H1 (cell line): Measurements from ENCODE around the gene PHLDA2. TPM values are rescaled to one million over a fixed set of nuclear protein-coding genes. Genes with fewer than 3 reads are reported as not detected.

Source experiments
- CHD7 ChIP-seq: fragments of 300-600 bp; sonication (generic); IDR thresholded peaks from 2 replicates; pipeline ENCODE4 v1.7.1; 2012; ENCODE audit warnings: low read length, moderate library complexity, mild to moderate bottlenecking, inconsistent platforms; ENCODE audit not compliant: insufficient replicate concordance
- RAD21 ChIP-seq, 2 experiments: IDR thresholded peaks in 1 of 2; conservative IDR thresholded peaks in 1 of 2; 2 replicates each; pipeline ENCODE4 v1.6.1; 2011; ENCODE audit warnings: low read depth in 2 of 2, low read length in 2 of 2, improper control_type of control experiment in 1 of 2, inconsistent platforms in 1 of 2, mild to moderate bottlenecking in 1 of 2, moderate library complexity in 1 of 2
- SP2 ChIP-seq: IDR thresholded peaks from 2 replicates; pipeline ENCODE4 v1.6.1; 2012; ENCODE audit warnings: mild to moderate bottlenecking, low read length, inconsistent platforms
- polyA plus RNA-seq, 7 experiments: library from polyadenylated mRNA; depleted of rRNA in 3 of 7; stranded (reverse) in 5 of 7; unstranded in 2 of 7; fragments of >200 nt in 5 of 7; fragments of 200-250 nt in 2 of 7; gene quantifications; 1 replicate in 5 of 7; 2 replicates in 1 of 7; 4 replicates in 1 of 7; pipeline versions ENCODE4 v1.2.1 to v1.2.3, GENCODE V29; 2011 to 2013; ENCODE audit warnings: missing spikeins in 2 of 7, mixed read lengths in 2 of 7
- total RNA-seq: library from RNA; stranded (reverse); fragmentation: NEBNext Ultra II Directional; extraction: Animal tissue kit (Norgen Biotek cat#: 25700); gene quantifications from 2 replicates; pipeline ENCODE4 v1.2.1, GENCODE V29; 2021

Gene PHLDA2
- total and polyA plus RNA-seq, 2 of the 8 experiments (the other 6 are each of a cell fraction or from before 2014, with no cell fraction given) = 5.2 to 7.6 TPM

GRCh38 chr11:2903672-2904011 lies 25.6 kb downstream of the PHLDA2 start (continued):
- TF ChIP-seq SP2 = no peak
- no peak for TF ChIP-seq CHD7
- no peak for TF ChIP-seq RAD21 (IDR thresholded peaks at IDR 0.05 in 1 of 2, conservative IDR thresholded peaks at IDR 0.05 in 1 of 2; ENCODE audit: low read depth in 2 of 2, low read length in 2 of 2)
